H9 (cell line): Measurements from ENCODE around the gene SLC17A1. TPM values are rescaled to one million over a fixed set of nuclear protein-coding genes. Genes with fewer than 3 reads are reported as not detected.

Experiments used
- DNase-seq: peaks from one replicate; pipeline ENCODE4 v3.0.0-alpha.2; 2017
- H2AFZ ChIP-seq: one replicate; pipeline ENCODE4 v1.6.1; 2013; ENCODE audit warnings: mild to moderate bottlenecking, low read length, control low read depth, moderate library complexity
- H2AK5ac ChIP-seq: 2 replicates; pipeline ENCODE4 v1.6.1; 2013; ENCODE audit warnings: low read length, control low read depth, mixed read lengths; ENCODE audit not compliant: insufficient read length
- H2BK120ac ChIP-seq: one replicate; pipeline ENCODE4 v1.6.1; 2013; ENCODE audit warnings: low read depth, mild to moderate bottlenecking, low read length, control low read depth, inconsistent platforms; ENCODE audit not compliant: poor library complexity, severe bottlenecking
- H2BK12ac ChIP-seq: 2 replicates; pipeline ENCODE4 v1.6.1; 2013; ENCODE audit warnings: low read length, control low read depth, mixed read lengths, low read depth; ENCODE audit not compliant: insufficient read length
- H2BK15ac ChIP-seq: 2 replicates; pipeline ENCODE4 v1.6.1; 2013; ENCODE audit warnings: low read depth, low read length, control low read depth
- H2BK20ac ChIP-seq: one replicate; pipeline ENCODE4 v1.6.1; 2013; ENCODE audit warnings: low read depth, mild to moderate bottlenecking, low read length, control low read depth, inconsistent platforms; ENCODE audit not compliant: poor library complexity, severe bottlenecking
- H2BK5ac ChIP-seq: 2 replicates; pipeline ENCODE4 v1.6.1; 2013; ENCODE audit warnings: low read length, control low read depth, mixed read lengths; ENCODE audit not compliant: insufficient read length
- H3K14ac ChIP-seq: 2 replicates; pipeline ENCODE4 v1.6.1; 2013; ENCODE audit warnings: low read length, control low read depth; ENCODE audit not compliant: insufficient read depth
- H3K18ac ChIP-seq: 2 replicates; pipeline ENCODE4 v1.6.1; 2013; ENCODE audit warnings: low read depth, mild to moderate bottlenecking, mixed read lengths, low read length, control low read depth; ENCODE audit not compliant: insufficient read length
- H3K23ac ChIP-seq: 2 replicates; pipeline ENCODE4 v1.6.1; 2013; ENCODE audit warnings: low read length, control low read depth, mixed read lengths, low read depth; ENCODE audit not compliant: insufficient read length
- H3K23me2 ChIP-seq: 2 replicates; pipeline ENCODE4 v1.6.1; 2013; ENCODE audit warnings: low read depth, mild to moderate bottlenecking, mixed read lengths, low read length, control low read depth; ENCODE audit not compliant: insufficient read length, poor library complexity, severe bottlenecking
- H3K27ac ChIP-seq: 2 replicates; pipeline ENCODE4 v1.5.1; 2013; ENCODE audit warnings: low read length, control low read depth, mixed read lengths, low read depth; ENCODE audit not compliant: insufficient read length
- H3K27me3 ChIP-seq: 2 replicates; pipeline ENCODE4 v1.6.1; 2013; ENCODE audit warnings: low read length, control low read depth, inconsistent platforms; ENCODE audit not compliant: insufficient read depth
- H3K4ac ChIP-seq: 2 replicates; pipeline ENCODE4 v1.6.1; 2013; ENCODE audit warnings: low read depth, mild to moderate bottlenecking, control low read depth, inconsistent platforms, low read length, moderate library complexity
- H3K4me1 ChIP-seq: 2 replicates; pipeline ENCODE4 v1.6.1; 2013; ENCODE audit warnings: low read length, control low read depth, inconsistent platforms; ENCODE audit not compliant: insufficient read depth
- H3K4me2 ChIP-seq: 2 replicates; pipeline ENCODE4 v1.6.1; 2013; ENCODE audit warnings: low read length, control low read depth, mixed read lengths; ENCODE audit not compliant: insufficient read length, insufficient read depth
- H3K56ac ChIP-seq: 2 replicates; pipeline ENCODE4 v1.6.1; 2013; ENCODE audit warnings: low read depth, mild to moderate bottlenecking, mixed read lengths, low read length, control low read depth; ENCODE audit not compliant: insufficient read length
- H3K79me1 ChIP-seq: 2 replicates; pipeline ENCODE4 v1.6.1; 2013; ENCODE audit warnings: low read depth, mild to moderate bottlenecking, moderate library complexity, low read length, control low read depth, inconsistent platforms; ENCODE audit not compliant: insufficient read depth, poor library complexity, severe bottlenecking
- H3K79me2 ChIP-seq: 2 replicates; pipeline ENCODE4 v1.6.1; 2013; ENCODE audit warnings: low read length, control low read depth, inconsistent platforms; ENCODE audit not compliant: insufficient read depth
- H3K9ac ChIP-seq: 2 replicates; pipeline ENCODE4 v1.6.1; 2013; ENCODE audit warnings: low read length, control low read depth, mixed read lengths; ENCODE audit not compliant: insufficient read length; ENCODE audit errors: extremely low read depth
- H3K9me3 ChIP-seq: one replicate; pipeline ENCODE4 v1.6.1; 2013; ENCODE audit warnings: low read depth, low read length, inconsistent platforms; ENCODE audit not compliant: control insufficient read depth
- H3T11ph ChIP-seq: one replicate; pipeline ENCODE4 v1.6.1; 2013; ENCODE audit warnings: mild to moderate bottlenecking, low read length, control low read depth, inconsistent platforms
- H4K20me1 ChIP-seq: one replicate; pipeline ENCODE4 v1.6.1; 2013; ENCODE audit not compliant: control insufficient read depth, insufficient read length, insufficient read depth
- H4K5ac ChIP-seq: 2 replicates; pipeline ENCODE4 v1.6.1; 2013; ENCODE audit warnings: low read depth, mild to moderate bottlenecking, mixed read lengths, low read length, control low read depth; ENCODE audit not compliant: insufficient read length
- H4K8ac ChIP-seq: replicated peaks from 2 replicates; pipeline ENCODE4 v1.6.1; 2013; ENCODE audit warnings: low read length, control low read depth, mixed read lengths, low read depth; ENCODE audit not compliant: insufficient read length
- H4K91ac ChIP-seq: 2 replicates; pipeline ENCODE4 v1.6.1; 2013; ENCODE audit warnings: low read depth, mild to moderate bottlenecking, moderate library complexity, mixed read lengths, low read length, control low read depth; ENCODE audit not compliant: insufficient read length
- H3K27ac Mint-ChIP-seq, 3 experiments: 2 replicates in 2 of 3; 3 replicates in 1 of 3; pipeline ENCODE4 v1.8.0; 2020 to 2021; ENCODE audit warnings: mixed read lengths in 3 of 3, mild to moderate bottlenecking in 1 of 3, moderate library complexity in 1 of 3
- H3K27me3 Mint-ChIP-seq: 2 replicates; pipeline ENCODE4 v1.8.0; 2021; ENCODE audit warnings: low read depth, mild to moderate bottlenecking, moderate library complexity, mixed read lengths
- H3K36me3 Mint-ChIP-seq, 3 experiments: 2 replicates in 2 of 3; 3 replicates in 1 of 3; pipeline ENCODE4 v1.8.0; 2020 to 2021; ENCODE audit warnings: low read depth in 3 of 3, mixed read lengths in 3 of 3; ENCODE audit not compliant: insufficient read depth in 1 of 3
- H3K4me1 Mint-ChIP-seq, 2 experiments: 2 replicates each; pipeline ENCODE4 v1.8.0; 2020; ENCODE audit warnings: mixed read lengths in 2 of 2
- H3K4me3 Mint-ChIP-seq, 2 experiments: 2 replicates in 1 of 2; 3 replicates in 1 of 2; pipeline ENCODE4 v1.8.0; 2020 to 2021; ENCODE audit warnings: mild to moderate bottlenecking in 2 of 2, mixed read lengths in 2 of 2, moderate library complexity in 1 of 2
- H3K9me3 Mint-ChIP-seq, 2 experiments: 2 replicates in 1 of 2; 3 replicates in 1 of 2; pipeline ENCODE4 v1.8.0; 2020; ENCODE audit warnings: mild to moderate bottlenecking in 2 of 2, mixed read lengths in 2 of 2, moderate library complexity in 1 of 2
- CTCF ChIP-seq: fragments of 200-600 bp; sonication (generic); conservative IDR thresholded peaks from 3 replicates; pipeline ENCODE4 v1.8.0; 2021; ENCODE audit warnings: antibody characterized with exemption, mild to moderate bottlenecking
- WGBS: extraction: QIAGEN DNeasy Blood & Tissue Kit; methylation state at CpG from one replicate; pipeline ENCODE4 v1.1.7; 2013; ENCODE audit warnings: missing lambda C conversion rate, low lambda C conversion rate, mixed read lengths; ENCODE audit not compliant: insufficient read length; ENCODE audit errors: extremely low coverage; 5-methylcytosine and 5-hydroxymethylcytosine counted together
- total RNA-seq: library from RNA; stranded (reverse); gene quantifications from 2 replicates; pipeline ENCODE4 v1.2.1, GENCODE V29; 2021

SLC17A1 gene
- total RNA-seq, 1 experiment from 2014 or later, result not detected

- Histone ChIP-seq H4K8ac (no peak overlapping the region), H3K27me3 (no peaks in the 10 kb centered on the region), H3K79me2 (no peaks in the 10 kb centered on the region), H2BK15ac (no peak overlapping the region), H4K5ac (no peak overlapping the region), H3K9ac (no peak overlapping the region), H3K23ac (no peak overlapping the region), H2BK5ac (no peak overlapping the region), H3K56ac (no peak overlapping the region), H3K4me1 (no peaks in the 10 kb centered on the region), H3K4me2 (no peak overlapping the region), H2BK120ac (no peak overlapping the region), H2BK12ac (no peak overlapping the region), H3K4ac (no peak overlapping the region), H2BK20ac (no peak overlapping the region), H3K14ac (no peak overlapping the region), H3K18ac (no peak overlapping the region), H2AK5ac (no peak overlapping the region), H3T11ph (no peak overlapping the region), H3K27ac (no peak overlapping the region), H2AFZ (no peak overlapping the region), H3K79me1 (no peaks in the 10 kb centered on the region), H4K20me1 (no peaks in the 10 kb centered on the region), H3K23me2 (no peaks in the 10 kb centered on the region), H4K91ac (no peak overlapping the region), H3K9me3 (no peaks in the 10 kb centered on the region)
- no CpG with 5 or more reads among the region's 3 CpGs for WGBS
- Mint-ChIP-seq H3K9me3 (no peaks in the 10 kb centered on the region), H3K4me3 (no peak overlapping the region), H3K27ac (no peak overlapping the region), H3K27me3 (no peaks in the 10 kb centered on the region; the same call in none of the 2 replicates), H3K4me1 (no peaks in the 10 kb centered on the region), H3K36me3 (no peaks in the 10 kb centered on the region)
- no peak for TF ChIP-seq CTCF
- no peak for DNase-seq
These were observed 36.8 kb upstream of the SLC17A1 start for GRCh38 chr6:25868436-25869183.
